SJSA1 (cell line): ENCODE data around the gene APC2. TPM values are rescaled to one million over a fixed set of nuclear protein-coding genes. Genes with fewer than 3 reads are reported as not detected.

Experiments
- DNase-seq, 2 experiments: peaks; one replicate each; pipeline ENCODE4 v3.0.0-alpha.2; 2015 to 2020; ENCODE audit warnings: low spot score in 2 of 2, low read depth in 1 of 2
- H3K27ac ChIP-seq: fragments of 250-450 bp; sonication (Bioruptor Pico); 2 replicates; pipeline ENCODE4 v1.5.1; 2020; ENCODE audit warnings: mild to moderate bottlenecking, moderate library complexity
- H3K27me3 ChIP-seq: fragments of 250-450 bp; sonication (Bioruptor Pico); replicated peaks from 2 replicates; pipeline ENCODE4 v1.5.1; 2020; ENCODE audit warnings: mild to moderate bottlenecking, moderate library complexity
- H3K36me3 ChIP-seq: fragments of 250-450 bp; sonication (Bioruptor Pico); 2 replicates; pipeline ENCODE4 v1.5.1; 2020; ENCODE audit warnings: mild to moderate bottlenecking
- H3K4me1 ChIP-seq: fragments of 250-450 bp; sonication (Bioruptor Pico); replicated peaks from 2 replicates; pipeline ENCODE4 v1.6.1; 2021; ENCODE audit warnings: mild to moderate bottlenecking
- H3K4me3 ChIP-seq: fragments of 250-450 bp; sonication (Bioruptor Pico); 2 replicates; pipeline ENCODE4 v1.5.1; 2020; ENCODE audit warnings: mild to moderate bottlenecking
- H3K9me3 ChIP-seq: fragments of 250-450 bp; sonication (Bioruptor Pico); replicated peaks from 2 replicates; pipeline ENCODE4 v1.5.1; 2020; ENCODE audit warnings: mild to moderate bottlenecking
- total RNA-seq: library from RNA; depleted of rRNA; stranded (reverse); fragments of >200 nt; shearing (Covaris generic); gene quantifications from 2 replicates; pipeline ENCODE4 v1.2.3, GENCODE V29; 2014

Gene APC2
- total RNA-seq, 1 experiment from 2014 or later = not detected

GRCh38 chr19:1483131-1483978, 33.4 kb downstream of the APC2 start:
- Histone ChIP-seq H3K9me3 (no peaks in the 10 kb centered on the region), H3K27ac (no peak overlapping the region), H3K27me3 (no peaks in the 10 kb centered on the region), H3K4me1 (peaks cover 6% of the 10 kb centered on the region), H3K36me3 (no peaks in the 10 kb centered on the region), H3K4me3 (no peak overlapping the region)
- no peak for DNase-seq

- H3K27ac ChIP-seq = no peak overlapping the region
- H3K9me3 ChIP-seq = no peaks in the 10 kb centered on the region
- peaks cover 5% of the 10 kb centered on the region; the same call in 1 of the 2 replicates for H3K4me1 ChIP-seq
- DNase-seq = no peak
- H3K4me3 ChIP-seq = no peak overlapping the region
- H3K27me3 ChIP-seq = no peaks in the 10 kb centered on the region
- no peaks in the 10 kb centered on the region for H3K36me3 ChIP-seq
Observed at GRCh38 chr19:1483979-1484428, 34.1 kb downstream of the APC2 start.

GRCh38 chr19:1486720-1487575, 37.0 kb downstream of the APC2 start:
- peaks cover 16% of the 10 kb centered on the region for H3K4me1 ChIP-seq
- H3K4me3 ChIP-seq = no peak overlapping the region
- peaks cover 9% of the 10 kb centered on the region for H3K27me3 ChIP-seq
- DNase-seq = no peak
- peaks cover 6% of the 10 kb centered on the region; the same call in 1 of the 2 replicates for H3K9me3 ChIP-seq
- no peaks in the 10 kb centered on the region; the same call in 1 of the 2 replicates for H3K36me3 ChIP-seq
- H3K27ac ChIP-seq = no peak overlapping the region

- H3K9me3 ChIP-seq = peaks cover 6% of the 10 kb centered on the region; the same call in 1 of the 2 replicates
Observed at GRCh38 chr19:1487576-1488281, 37.8 kb downstream of the APC2 start.

GRCh38 chr19:1488282-1488601, 38.3 kb downstream of the APC2 start:
- Histone ChIP-seq H3K9me3 (peaks cover 6% of the 10 kb centered on the region; the same call in 1 of the 2 replicates), H3K4me3 (no peak overlapping the region), H3K36me3 (no peaks in the 10 kb centered on the region; the same call in 1 of the 2 replicates), H3K4me1 (peaks cover 16% of the 10 kb centered on the region), H3K27ac (no peak overlapping the region), H3K27me3 (peaks cover 22% of the 10 kb centered on the region)
- DNase-seq = no peak

More at GRCh38 chr19:1487576-1488281, 37.8 kb downstream of the APC2 start:
- no peak for DNase-seq
- peaks cover 17% of the 10 kb centered on the region for H3K27me3 ChIP-seq
- H3K4me1 ChIP-seq = peaks cover 16% of the 10 kb centered on the region
- H3K27ac ChIP-seq = no peak overlapping the region
- H3K4me3 ChIP-seq = no peak overlapping the region
- H3K36me3 ChIP-seq = no peaks in the 10 kb centered on the region; the same call in 1 of the 2 replicates

- Histone ChIP-seq H3K4me1 (peaks cover 16% of the 10 kb centered on the region), H3K36me3 (no peaks in the 10 kb centered on the region; the same call in 1 of the 2 replicates), H3K27me3 (peaks cover 33% of the 10 kb centered on the region), H3K27ac (no peak overlapping the region), H3K9me3 (peaks cover 6% of the 10 kb centered on the region; the same call in 1 of the 2 replicates), H3K4me3 (peak overlapping the region; percentile 44)
- no peak for DNase-seq
Observed at GRCh38 chr19:1489463-1490310, 39.8 kb downstream of the APC2 start.

- Histone ChIP-seq H3K4me3 (peak within 1 kb of the TSS; percentile 44), H3K27me3 (peaks cover 42% of the 10 kb centered on the region), H3K4me1 (peaks cover 16% of the 10 kb centered on the region), H3K36me3 (no peaks in the 10 kb centered on the region; the same call in 1 of the 2 replicates), H3K9me3 (peaks cover 6% of the 10 kb centered on the region; the same call in 1 of the 2 replicates), H3K27ac (no peak within 1 kb of the TSS)
- DNase-seq = peak; percentile 99
Observed at GRCh38 chr19:1490311-1491113, 40.6 kb downstream of the APC2 start, which contains the start of gene PCSK4. TSS of gene PCSK4 (minus strand) at chr19:1490350. CDS start at chr19:1490346, 4 bp downstream.

- Histone ChIP-seq H3K4me3 (peak within 1 kb of the TSS; percentile 44), H3K9me3 (peaks cover 6% of the 10 kb centered on the region; the same call in 1 of the 2 replicates), H3K27ac (no peak within 1 kb of the TSS), H3K27me3 (peaks cover 46% of the 10 kb centered on the region), H3K4me1 (peaks cover 16% of the 10 kb centered on the region), H3K36me3 (no peaks in the 10 kb centered on the region; the same call in 1 of the 2 replicates)
- DNase-seq = no peak
Observed at GRCh38 chr19:1491114-1491848, 41.4 kb downstream of the APC2 start, which contains the start of gene REEP6. TSS of gene REEP6 (plus strand) at chr19:1491181. CDS start at chr19:1491270, 89 bp downstream.

- Histone ChIP-seq H3K4me1 (peaks cover 16% of the 10 kb centered on the region), H3K27ac (no peak overlapping the region), H3K36me3 (no peaks in the 10 kb centered on the region; the same call in 1 of the 2 replicates), H3K27me3 (peaks cover 51% of the 10 kb centered on the region), H3K4me3 (no peak overlapping the region), H3K9me3 (peaks cover 6% of the 10 kb centered on the region; the same call in 1 of the 2 replicates)
- no peak for DNase-seq
Observed at GRCh38 chr19:1491849-1492170, 41.9 kb downstream of the APC2 start.

GRCh38 chr19:1492474-1493006, 42.6 kb downstream of the APC2 start:
- DNase-seq = no peak
- Histone ChIP-seq H3K27me3 (peaks cover 58% of the 10 kb centered on the region), H3K27ac (no peak overlapping the region)

More at GRCh38 chr19:1492474-1493006, 42.6 kb downstream of the APC2 start:
- peaks cover 16% of the 10 kb centered on the region for H3K4me1 ChIP-seq
- no peak overlapping the region for H3K4me3 ChIP-seq
- peaks cover 6% of the 10 kb centered on the region; the same call in 1 of the 2 replicates for H3K9me3 ChIP-seq
- no peaks in the 10 kb centered on the region; the same call in 1 of the 2 replicates for H3K36me3 ChIP-seq
